UCSD-AML1 (cell line): ENCODE measurements around the gene NAAA.
"Not testable (repeated sequence)": the region's sequence is repeated elsewhere in the genome, so short reads cannot be mapped to it uniquely, and the experiment has no call there.

Experiments
- DNase-seq: peaks from one replicate; lab custom pipeline; 2025; ENCODE audit not compliant: unreplicated experiment; lab: John Stamatoyannopoulos, UW

NAAA gene

GRCh38 chr4:75940692-75941253, at the start of gene NAAA:
Gene NAAA (minus strand): TSS chr4:75941013. CDS start chr4:75940949, 64 bp downstream.
- DNase-seq: peak; percentile 78

DNA sequence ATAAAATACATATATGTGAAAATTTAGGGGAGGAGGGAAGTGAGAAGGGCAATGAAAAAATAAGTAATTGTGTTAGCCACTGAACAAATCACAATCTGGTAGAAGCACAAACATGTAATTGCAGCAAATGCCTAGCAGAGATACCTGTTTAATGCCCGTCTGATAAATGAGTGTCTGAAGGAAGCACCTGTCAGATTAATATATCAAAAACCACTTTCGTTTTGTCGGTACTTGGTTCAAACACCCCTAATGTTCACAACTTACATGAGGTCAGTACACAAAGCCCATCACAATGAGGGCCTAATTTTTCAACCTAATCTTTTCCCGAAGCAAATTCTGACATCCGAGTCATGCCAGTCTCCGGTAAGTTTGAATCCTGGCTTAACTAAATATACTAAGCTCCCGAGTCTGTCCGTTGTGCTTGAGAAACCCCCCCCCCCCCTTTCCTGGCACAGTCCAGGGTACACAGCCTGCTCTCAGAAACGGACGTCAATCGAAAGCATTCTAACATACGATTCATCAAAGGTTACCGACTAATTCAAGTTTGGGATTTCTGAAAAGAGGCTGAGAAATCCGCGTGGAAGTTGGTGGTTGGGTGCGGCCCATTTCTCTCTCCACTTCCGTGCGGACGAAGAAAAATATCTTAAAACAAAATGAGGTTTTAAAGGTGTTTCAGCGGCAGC, 49.2 kb upstream of the NAAA start:
- no peak for DNase-seq

- DNase-seq: no peak
Observed at GRCh38 chr4:75985116-75985515, 44.3 kb upstream of the NAAA start.

DNA sequence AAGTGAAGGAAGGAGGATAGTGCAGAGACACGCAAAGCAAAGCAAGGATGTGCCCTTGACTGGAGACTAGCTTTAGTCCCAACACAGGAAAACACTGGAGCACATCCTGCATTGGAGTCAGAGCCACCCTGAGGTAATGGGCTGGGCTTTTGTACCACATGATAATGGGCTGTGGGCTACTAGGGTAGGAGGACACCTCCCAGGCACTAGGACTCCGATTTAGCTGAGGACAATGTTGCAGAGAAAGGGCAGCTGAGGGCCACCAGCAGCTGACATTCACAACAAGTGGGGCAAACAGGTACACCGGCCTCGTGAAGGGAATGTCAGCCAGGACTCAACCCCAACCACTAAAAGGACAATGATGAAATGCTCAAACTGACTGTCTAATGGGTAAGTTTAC, 39.8 kb upstream of the NAAA start:
- DNase-seq: no peak

GRCh38 chr4:75976177-75976576, 35.4 kb upstream of the NAAA start:
- DNase-seq: no peak

DNA sequence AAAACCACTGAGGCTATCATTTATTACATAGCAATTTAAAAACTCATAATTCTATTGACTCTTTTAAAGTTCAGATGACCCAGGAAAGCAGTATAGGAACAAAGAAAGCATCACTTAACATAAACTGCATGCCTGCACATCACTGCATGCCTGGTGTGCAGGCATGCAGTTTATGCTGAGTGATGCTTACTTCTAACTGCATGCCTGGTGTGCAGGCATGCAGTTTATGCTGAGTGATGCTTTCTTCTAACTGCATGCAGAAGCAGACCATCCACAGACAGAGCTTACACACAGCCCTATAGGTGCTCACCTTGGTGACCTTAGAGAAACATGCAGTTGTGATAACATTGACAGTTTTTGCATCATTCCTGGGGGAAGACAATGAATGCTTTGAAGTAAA, 33.0 kb upstream of the NAAA start:
- DNase-seq: no peak

DNA sequence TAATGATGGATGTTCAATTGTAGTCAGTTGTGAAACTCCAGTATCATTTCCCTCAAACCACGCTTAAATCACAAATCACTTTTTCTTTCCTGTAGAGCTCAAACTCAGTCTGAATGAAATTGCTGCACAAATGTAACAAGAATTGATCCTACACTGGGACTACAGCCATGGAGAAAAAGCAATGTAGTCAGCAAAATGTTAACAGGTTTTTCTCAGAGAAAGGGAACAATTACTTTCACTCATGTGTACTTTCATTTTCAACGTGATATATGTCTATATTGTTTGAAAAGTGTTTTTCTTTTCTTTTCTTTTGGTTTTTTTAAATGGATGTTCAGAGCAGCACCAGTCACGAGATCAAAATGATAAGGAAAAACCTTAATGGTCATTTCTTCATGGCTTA, 27.3 kb upstream of the NAAA start:
- no peak for DNase-seq

DNA sequence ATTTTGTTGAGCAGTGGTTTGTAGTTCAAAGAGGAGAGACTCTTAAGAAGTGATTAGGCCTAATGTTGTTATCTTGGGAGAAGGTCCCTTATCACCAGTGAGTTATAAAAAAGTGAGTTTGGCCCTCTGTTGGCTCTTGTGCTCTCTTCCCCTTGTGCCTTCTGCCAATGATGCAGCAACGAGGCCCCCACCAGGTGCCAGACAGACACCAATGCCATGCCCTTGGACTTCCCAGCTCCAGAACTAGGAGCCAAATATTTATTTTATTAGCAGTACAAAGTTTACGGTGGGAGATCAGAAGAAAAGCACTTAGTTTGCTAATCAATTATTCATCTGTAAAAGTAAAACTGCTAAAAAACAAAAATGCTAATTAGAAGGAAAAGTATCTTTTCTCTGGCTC, 22.7 kb upstream of the NAAA start:
- no peak for DNase-seq

GRCh38 chr4:75962072-75962471, 21.3 kb upstream of the NAAA start:
- not testable (repeated sequence) for DNase-seq

GRCh38 chr4:75958546-75958945, 17.7 kb upstream of the NAAA start:
- DNase-seq: not testable (repeated sequence)

- not testable (repeated sequence) for DNase-seq
Observed at GRCh38 chr4:75954811-75955210, 14.0 kb upstream of the NAAA start.

DNA sequence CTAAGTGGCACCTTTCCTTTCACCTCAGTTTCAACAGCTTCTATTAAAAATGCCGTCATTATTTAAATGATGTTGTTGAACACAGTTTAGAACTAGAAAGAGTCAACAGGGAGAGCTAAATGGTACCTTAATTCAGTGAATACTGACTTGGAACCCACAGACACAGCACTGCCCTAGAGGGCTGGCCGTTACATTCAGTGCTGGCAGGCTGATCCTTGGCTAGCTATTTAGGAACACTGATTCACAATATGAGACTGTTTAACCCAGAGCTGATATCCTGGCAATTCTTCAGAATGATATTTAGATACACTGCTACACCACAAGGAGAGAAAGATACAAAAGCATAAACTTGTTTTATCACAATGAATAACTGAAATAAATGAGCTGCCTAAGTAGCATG, 12.7 kb upstream of the NAAA start:
- DNase-seq: no peak

DNA sequence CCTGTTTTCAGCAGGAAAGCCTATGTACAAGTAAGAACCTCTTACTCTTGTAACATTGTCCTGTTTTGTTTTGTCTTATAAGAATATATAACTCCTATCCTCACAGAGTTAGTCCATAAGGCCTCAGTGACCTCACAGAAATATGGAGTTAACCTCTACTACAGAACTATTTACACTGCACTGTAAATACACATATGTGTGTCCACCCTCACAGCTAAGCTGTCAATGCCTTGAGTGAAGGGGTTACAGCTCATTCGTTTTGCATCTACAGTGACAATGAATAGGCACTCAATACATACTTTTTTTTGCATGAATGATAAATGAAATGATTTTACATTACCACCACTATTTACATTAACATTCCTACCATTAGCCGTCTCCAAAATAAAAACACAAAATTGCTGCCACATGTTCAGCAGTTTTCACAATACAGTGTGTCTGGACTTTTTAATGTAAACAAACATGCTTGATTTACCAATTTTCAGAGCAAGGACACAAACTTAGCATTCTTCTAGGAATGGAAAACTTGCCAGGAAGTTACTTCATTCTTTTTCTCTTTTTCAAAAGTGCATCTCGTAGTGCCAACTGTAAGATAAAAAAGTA, 9.5 kb upstream of the NAAA start:
- no peak for DNase-seq

DNA sequence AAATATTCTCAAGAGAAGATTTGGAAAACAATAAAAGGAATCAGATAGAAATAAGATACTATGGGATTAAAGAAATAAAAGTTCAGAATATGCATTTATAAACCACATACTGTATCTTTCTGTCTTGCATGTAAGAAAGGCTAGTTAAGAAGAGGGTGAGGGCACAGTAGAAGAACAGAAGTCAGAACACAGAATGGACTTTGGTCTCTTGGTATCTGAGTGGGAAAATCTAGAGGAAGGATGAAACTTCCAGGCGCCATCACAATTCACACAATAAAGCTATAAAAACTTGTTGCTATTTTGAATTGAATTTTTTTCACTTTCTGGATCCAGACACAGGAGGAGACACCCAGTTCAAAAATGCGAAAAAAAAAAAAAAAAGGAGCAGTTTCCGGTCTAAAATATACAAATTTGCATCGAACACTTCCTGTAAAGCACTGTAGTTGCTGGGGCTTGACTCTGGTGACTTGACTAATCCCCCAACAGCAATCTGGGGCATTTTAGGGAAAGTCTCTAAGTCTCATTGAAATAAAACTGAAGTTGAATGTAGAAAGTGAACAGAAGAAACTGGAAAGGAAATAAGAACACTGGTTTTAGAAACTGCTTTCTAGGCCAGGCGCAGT, 8.1 kb upstream of the NAAA start:
- no peak for DNase-seq

GRCh38 chr4:75939890-75940691, 722 bp downstream of the NAAA start:
- peak; percentile 67 for DNase-seq

DNA sequence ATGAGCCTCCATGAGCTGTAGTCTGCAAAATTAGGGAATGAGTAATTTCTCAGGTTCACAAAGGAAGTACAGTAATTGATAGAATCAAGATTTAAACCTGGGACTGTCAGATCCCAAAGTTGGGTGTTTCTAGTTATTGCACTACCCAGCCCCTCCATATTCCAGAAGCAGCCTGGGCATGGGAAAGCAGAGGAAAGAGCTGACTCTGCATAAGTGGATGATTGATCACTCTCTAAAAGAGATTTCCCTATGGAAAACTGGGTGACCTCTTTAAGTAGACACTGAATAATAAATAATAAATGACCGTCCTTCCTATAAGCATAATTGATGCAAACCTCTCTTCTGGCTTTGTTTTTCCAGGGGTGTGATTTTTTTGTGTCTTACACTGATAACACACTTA, 5.2 kb downstream of the NAAA start:
- DNase-seq: no peak

DNA sequence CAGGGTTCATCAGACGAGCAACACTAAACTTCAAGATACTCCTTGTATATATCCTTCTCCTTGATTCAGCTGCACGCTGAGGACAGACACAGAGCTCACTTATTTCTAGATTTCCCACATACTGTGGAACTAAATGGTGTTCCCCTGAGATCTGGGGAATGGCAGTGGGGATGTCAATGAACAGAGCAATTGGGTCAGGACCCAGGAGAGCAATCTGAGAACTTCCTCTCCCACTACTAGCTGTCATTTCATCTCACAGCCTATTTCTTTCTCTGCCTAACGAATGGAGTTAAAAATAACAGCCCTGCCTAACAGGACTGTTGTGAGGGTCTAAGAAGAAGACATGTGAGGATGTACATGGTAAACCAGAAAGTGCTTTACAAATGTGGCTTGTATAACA, 10.7 kb downstream of the NAAA start:
- DNase-seq: no peak

DNA sequence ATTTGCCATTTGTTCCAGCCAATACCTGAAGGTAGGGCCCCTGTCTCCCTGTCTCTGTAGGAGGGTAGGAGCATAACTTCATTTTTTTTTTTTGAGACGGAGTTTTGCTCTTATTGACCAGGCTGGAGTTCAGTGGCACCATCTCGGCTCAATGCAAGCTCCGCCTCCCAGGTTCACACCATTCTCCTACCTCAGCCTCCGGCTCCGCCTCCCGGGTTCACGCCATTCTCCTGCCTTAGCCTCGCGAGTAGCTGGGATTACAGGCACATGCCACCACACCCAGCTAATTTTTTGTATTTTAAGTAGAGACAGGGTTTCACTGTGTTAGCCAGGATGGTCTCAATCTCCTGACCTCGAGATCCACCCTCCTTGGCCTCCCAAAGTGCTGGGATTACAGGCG, 15.9 kb downstream of the NAAA start:
- not testable (repeated sequence) for DNase-seq

GRCh38 chr4:75924309-75924827, 16.4 kb downstream of the NAAA start:
- DNase-seq: no peak

DNA sequence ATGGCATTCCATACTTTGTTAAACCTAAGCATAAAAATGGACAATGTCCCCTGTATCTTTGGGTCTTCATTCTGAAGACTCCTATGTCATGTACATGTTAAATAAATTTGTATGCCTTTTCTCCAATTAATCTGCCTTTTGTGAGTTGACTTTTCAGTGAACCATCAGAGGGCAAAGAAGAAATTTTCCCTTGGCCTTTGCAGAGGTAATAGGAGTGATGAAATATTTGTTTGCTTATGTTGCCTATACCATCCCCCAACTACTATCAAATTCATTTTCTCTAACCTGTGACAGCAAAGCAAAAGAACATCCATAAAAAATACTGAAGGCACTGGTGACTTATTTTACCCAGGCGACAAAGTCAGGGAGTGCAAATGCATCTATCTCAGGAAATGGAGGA, 18.2 kb downstream of the NAAA start:
- no peak for DNase-seq

GRCh38 chr4:75921910-75922309, 18.9 kb downstream of the NAAA start:
- DNase-seq: no peak
